ENCODE measurements around the gene ELFN2.

The ELFN2 gene

DNA sequence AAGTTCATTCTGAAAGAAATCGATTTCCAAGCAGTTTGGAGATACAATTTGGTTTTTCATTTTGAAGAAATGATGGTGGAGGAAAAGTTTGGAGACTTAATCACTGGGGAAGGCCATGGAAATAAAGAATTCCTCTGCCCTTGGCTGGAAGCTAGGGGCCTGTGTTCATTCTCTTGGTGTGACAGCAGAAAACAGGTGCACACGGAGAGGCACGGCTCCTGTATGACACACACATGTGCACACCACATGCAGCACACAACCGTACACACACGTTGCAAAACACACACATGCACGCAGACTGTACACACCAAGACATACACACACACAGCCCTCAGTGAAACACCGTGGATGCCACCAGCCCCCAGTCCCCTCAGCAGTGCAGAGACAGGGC is 80.8 kb downstream of the ELFN2 start:
- H3K27me3 Mint-ChIP-seq, result peaks cover 33% of the 10 kb centered on the region
- no peak for DNase-seq (ENCODE audit: low spot score in 2 of 2)
- ATAC-seq (ENCODE audit: low read depth), result no peak

DNA sequence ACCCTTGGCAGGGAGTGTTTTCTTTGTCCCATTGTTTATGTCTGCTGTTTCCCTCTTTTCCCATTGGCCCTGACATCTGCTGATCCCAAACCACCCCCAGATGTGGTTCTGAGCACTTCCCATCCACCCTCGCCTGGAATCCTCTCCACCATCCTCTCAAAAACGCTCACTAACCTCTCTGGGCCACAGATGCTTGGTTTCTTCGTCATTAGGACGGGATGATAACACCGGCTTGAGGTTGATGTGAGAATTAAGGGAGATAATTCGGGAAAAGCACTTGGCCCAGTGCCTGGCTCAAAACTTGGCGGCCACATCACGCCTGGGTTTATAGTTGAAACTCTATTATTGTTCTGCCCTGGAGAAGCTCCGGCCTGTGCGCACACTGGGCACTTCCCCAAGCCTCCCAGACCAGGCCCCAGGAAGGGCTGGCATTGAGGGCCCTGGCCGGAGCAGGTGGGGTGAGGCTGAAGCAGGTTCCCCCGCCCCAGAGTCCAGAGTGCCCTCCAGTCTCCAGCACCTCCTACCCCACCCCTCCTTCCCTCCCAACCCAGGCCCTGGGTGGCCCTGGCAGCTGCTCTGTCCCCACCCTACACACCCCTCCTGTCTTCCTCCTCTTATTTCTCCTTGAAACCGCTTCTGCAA is 81.3 kb downstream of the ELFN2 start:
- no peaks in the 10 kb centered on the region for H3K9me3 Mint-ChIP-seq
- no peak overlapping the region for H3K4me3 Mint-ChIP-seq
- peaks cover 4% of the 10 kb centered on the region for H3K4me1 Mint-ChIP-seq
- no peak for ATAC-seq (ENCODE audit: low read depth)
- no peaks in the 10 kb centered on the region for H3K36me3 Mint-ChIP-seq
- H3K27ac Mint-ChIP-seq, result no peak overlapping the region
- no peak for DNase-seq (ENCODE audit: low spot score in 2 of 2)
- H3K27me3 Mint-ChIP-seq, result peaks cover 32% of the 10 kb centered on the region

More for the DNA sequence above, 80.8 kb downstream of the ELFN2 start:
- no peaks in the 10 kb centered on the region for H3K36me3 Mint-ChIP-seq
- H3K4me3 Mint-ChIP-seq, result no peak overlapping the region
- no peaks in the 10 kb centered on the region for H3K9me3 Mint-ChIP-seq
- H3K27ac Mint-ChIP-seq, result no peak overlapping the region
- H3K4me1 Mint-ChIP-seq, result peaks cover 4% of the 10 kb centered on the region

DNA sequence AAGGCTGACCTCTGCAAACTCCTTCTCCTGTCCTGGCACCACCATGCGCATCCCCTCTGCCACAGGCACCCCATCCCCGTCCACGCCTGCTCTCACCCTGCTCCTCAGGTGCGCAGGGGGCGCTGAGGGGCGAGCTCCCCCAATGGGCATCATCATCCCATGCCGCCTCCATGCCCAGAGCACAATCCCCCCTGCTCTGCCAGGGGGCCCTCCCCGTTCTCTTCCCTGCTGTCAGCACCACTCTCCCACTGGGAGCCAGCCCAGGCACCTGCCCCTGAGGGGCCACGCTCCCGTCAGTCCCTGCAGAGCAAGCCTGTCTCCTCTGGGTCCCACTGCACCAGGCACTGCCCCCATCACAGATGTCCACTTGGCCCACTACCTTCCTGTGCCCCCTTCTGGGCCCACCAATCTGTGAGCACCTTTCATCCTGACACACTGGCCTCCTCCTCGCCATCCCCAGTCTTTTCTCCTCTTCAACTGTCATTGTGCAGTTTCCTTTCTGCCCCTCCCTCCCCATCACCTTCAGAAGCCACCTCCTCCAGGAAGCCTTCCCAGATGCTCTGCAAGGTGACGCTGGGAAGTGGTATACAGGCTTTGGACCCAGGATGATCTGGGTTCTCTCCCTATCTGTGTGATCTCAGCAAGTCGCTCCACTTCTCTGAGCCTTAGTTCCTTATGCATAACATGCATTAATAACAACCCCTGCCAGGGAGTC is 82.4 kb downstream of the ELFN2 start:
- no peak for ATAC-seq (ENCODE audit: low read depth)
- H3K27me3 Mint-ChIP-seq, result peaks cover 39% of the 10 kb centered on the region
- no peak for DNase-seq (ENCODE audit: low spot score in 2 of 2)
- H3K27ac Mint-ChIP-seq, result no peak overlapping the region
- no peaks in the 10 kb centered on the region for H3K9me3 Mint-ChIP-seq
- no peaks in the 10 kb centered on the region for H3K36me3 Mint-ChIP-seq
- peaks cover 4% of the 10 kb centered on the region for H3K4me1 Mint-ChIP-seq
- H3K4me3 Mint-ChIP-seq, result no peak overlapping the region

DNA sequence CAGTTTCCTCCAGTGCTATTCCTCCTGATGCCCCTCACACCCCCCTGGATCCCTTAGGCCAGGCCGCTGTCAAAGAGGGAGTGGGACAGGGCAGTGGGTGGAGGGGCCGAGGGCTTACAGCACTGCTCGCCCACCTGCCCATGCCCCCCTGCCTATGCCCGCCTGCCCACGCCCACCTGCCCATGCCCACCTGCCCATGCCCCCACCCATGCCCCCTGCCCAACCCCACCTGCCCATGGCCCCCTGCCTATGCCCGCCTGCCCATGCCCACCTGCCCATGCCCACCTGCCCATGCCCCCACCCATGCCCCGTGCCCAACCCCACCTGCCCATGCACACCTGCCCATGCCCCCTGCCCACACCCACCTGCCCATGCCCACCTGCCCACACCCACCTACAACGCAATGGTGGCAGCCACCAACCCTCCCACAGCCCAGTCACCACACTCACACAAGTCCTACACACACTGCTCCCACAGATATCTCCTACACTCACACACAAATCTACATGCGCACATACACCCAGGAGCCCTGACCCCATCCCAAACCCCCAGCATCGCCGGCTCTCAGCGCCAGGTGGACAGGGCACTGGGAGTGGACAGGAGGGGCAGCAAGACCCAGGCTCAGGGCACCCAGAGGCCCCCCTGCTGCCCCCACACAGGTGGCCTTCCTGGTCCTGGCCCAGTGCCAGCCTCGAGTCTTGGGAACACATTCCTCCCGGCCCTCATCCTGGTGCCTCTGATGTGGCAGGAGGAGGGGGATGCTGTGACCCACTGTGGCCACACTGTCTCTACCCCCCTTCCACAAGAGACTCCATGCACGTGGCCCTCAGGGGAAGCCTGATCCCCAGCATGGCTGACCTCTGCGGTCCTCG is 83.2 kb downstream of the ELFN2 start:
- ATAC-seq (ENCODE audit: low read depth), result no peak

DNA sequence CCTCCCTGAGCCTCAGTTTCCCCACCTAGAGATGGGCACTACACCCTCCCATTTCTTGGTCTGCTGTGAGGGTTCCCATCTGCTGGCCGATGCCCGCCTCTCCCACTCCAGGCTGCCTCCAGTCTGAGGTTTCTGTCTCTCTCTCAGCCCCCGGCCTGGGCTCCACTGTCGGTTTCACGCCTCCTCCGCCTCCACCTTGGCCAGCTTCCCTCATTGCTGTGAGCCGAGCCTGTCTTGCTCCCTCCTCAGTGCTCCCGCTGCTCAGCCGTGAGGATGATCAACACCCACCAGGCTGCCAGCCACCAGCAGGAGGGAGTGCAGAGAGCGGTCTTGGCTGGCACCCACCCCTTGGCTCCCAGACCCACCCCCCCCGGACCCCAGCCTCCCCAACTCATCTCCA is 83.9 kb downstream of the ELFN2 start:
- H3K27me3 Mint-ChIP-seq, result peaks cover 41% of the 10 kb centered on the region
- no peaks in the 10 kb centered on the region for H3K9me3 Mint-ChIP-seq
- DNase-seq (ENCODE audit: low spot score in 2 of 2), result no peak
- H3K4me1 Mint-ChIP-seq, result peaks cover 5% of the 10 kb centered on the region
- H3K36me3 Mint-ChIP-seq, result no peaks in the 10 kb centered on the region
- no peak overlapping the region for H3K4me3 Mint-ChIP-seq
- no peak for ATAC-seq (ENCODE audit: low read depth)
- H3K27ac Mint-ChIP-seq, result peak overlapping the region; percentile 46

More for the DNA sequence above, 83.2 kb downstream of the ELFN2 start:
- Mint-ChIP-seq H3K27ac (no peak overlapping the region), H3K36me3 (no peaks in the 10 kb centered on the region), H3K27me3 (peaks cover 39% of the 10 kb centered on the region), H3K9me3 (no peaks in the 10 kb centered on the region), H3K4me3 (no peak overlapping the region), H3K4me1 (peaks cover 4% of the 10 kb centered on the region)
- no peak for DNase-seq (ENCODE audit: low spot score in 2 of 2)

DNA sequence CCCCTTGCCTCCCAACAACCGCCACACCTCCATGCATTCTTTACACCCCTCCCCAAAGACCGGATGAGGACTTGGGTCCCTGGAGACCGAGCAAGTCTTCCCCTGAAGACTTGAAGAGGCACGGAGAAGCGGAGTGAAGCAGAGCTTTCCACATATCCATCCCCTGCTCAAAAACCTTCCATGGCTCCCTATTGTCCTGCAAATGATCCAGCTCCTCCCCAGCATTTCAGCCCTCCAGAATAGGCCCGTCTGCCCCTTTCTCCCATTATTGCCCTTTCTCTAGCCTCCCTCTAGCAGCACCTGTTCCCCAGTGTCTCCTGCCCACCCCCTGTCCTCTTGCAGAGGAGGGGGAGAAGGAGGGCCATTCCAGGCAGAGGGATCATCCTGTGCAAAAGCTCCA is 85.2 kb downstream of the ELFN2 start:
- no peak overlapping the region for H3K4me3 Mint-ChIP-seq
- no peak for ATAC-seq (ENCODE audit: low read depth)

DNA sequence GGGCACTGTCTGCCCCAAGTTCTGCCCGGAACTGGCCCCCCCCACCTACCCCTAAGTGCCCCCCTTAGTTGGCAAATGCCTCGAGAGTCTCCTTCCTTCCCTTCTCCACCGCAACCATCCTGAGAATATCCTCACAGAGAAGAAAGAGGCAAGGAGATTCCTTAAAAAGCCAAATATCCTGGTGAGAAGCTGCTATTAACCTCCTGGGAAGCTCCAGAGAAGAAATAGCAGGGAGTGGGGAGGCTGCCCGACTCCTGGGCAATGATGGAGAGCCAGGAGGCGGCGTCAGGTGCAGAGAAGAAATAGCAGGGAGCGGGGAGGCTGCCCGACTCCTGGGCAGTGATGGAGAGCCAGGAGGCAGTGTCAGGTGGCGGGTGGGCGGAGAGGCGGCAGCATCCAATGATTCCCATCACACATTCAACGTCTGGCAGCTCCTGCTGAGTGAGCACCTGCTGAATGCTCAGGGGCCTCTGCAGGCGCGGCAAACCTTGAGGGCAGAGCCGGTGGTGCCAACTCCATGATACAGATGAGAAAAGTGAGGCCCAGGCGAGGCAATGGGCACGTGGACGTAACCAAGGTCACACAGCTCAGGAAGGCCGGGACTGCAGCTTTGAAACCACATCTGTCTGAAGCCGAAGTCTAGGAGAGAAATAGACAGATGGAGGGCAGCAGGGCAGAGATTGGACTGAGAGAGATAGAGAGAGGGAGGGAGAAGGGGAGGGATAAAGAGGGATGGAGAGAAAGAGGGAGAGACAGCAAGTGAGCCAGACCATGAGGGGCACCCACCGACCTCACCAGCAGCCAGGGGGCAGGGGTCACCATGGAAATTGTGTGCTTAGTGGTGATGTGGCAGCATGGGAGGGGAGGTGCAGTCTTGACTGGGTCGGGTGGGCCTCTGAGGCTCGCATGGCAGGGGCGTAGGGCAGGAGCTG is 86.7 kb downstream of the ELFN2 start:
- no peak for ATAC-seq (ENCODE audit: low read depth)
- H3K4me3 Mint-ChIP-seq, result no peak overlapping the region
- H3K4me1 Mint-ChIP-seq, result peaks cover 12% of the 10 kb centered on the region

More for the DNA sequence above, 85.2 kb downstream of the ELFN2 start:
- Mint-ChIP-seq H3K36me3 (no peaks in the 10 kb centered on the region), H3K27me3 (peaks cover 41% of the 10 kb centered on the region), H3K4me1 (peaks cover 9% of the 10 kb centered on the region), H3K27ac (no peak overlapping the region), H3K9me3 (no peaks in the 10 kb centered on the region)
- no peak for DNase-seq (ENCODE audit: low spot score in 2 of 2)

DNA sequence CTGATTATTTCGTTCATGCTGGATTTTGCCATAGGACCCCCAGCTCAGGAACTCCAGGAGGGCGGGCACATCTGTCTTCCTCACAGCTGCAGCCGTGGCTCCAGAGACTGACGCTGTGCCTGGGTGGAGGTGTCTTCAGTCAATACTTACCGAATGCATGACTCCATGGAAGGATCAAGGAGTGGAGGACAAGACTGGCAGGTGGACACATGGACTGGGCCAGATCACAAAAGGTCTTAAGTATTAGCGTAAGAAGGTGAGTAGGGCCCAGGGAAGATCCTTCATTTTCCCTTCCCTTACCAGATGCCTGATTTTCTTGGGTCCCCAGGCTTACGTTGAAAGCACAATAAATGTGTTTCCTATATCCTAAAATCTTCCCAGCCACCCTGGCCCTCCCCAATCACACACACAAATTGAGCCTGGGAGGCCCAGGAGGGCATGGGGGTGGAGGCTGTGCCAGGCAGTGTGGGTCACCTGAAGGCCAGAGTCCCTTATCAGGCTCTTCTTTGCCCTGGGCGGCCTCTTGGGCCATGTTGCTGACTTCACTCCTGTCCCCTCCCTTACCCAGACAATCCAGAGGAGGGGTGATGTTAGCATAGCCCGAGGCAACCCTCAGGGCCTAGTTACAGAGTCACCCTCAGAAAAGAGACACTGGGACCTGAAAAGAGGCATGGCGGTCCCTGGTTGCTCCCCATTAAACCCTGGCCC is 88.6 kb downstream of the ELFN2 start:
- no peak overlapping the region for H3K27ac Mint-ChIP-seq
- H3K4me3 Mint-ChIP-seq, result no peak overlapping the region
- ATAC-seq (ENCODE audit: low read depth), result no peak
- peaks cover 39% of the 10 kb centered on the region for H3K27me3 Mint-ChIP-seq
- H3K9me3 Mint-ChIP-seq, result no peaks in the 10 kb centered on the region
- H3K4me1 Mint-ChIP-seq, result peaks cover 15% of the 10 kb centered on the region
- no peaks in the 10 kb centered on the region for H3K36me3 Mint-ChIP-seq
- DNase-seq (ENCODE audit: low spot score in 2 of 2), result no peak

More for the DNA sequence above, 86.7 kb downstream of the ELFN2 start:
- H3K9me3 Mint-ChIP-seq, result no peaks in the 10 kb centered on the region
- H3K36me3 Mint-ChIP-seq, result no peaks in the 10 kb centered on the region
- peaks cover 44% of the 10 kb centered on the region for H3K27me3 Mint-ChIP-seq
- DNase-seq (ENCODE audit: low spot score in 2 of 2), result no peak
- H3K27ac Mint-ChIP-seq, result no peak overlapping the region

DNA sequence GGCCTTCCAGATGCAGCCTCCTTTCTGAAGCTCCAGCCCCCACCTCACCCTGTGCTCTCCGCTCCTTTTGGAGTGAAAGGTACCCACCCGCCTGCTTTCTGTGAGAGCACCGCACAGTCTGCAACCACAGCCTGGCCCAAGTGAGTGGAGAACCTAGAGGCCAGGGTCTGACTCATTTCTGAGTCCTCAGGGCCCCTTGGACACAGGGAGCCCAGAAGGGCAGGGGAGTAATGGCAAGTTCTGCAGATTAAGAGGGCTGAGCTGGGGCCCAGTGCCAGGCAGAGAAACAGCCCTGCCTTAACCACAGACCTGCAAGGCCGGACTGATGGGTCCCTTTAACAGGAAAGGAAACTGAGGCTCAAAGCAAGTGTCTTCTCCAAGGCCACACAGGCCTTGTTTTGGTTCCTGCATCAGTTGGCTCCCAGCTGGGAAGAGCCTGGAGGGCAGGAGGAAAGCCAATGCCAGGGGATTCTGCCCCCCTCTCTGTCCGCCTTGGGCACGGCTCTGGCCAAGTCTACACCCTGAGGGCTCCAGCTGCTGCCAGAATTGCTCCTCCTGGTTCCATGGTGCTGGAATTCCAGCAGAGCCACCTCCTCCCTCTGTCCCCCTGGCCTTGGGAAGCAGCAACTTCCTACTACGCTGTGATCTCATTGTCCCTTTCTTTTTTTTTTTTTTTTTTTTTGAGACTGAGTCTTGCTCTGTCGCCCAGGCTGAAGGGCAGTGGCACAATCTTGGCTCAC is 89.9 kb downstream of the ELFN2 start:
- ATAC-seq (ENCODE audit: low read depth) (no peak), DNase-seq (ENCODE audit: low spot score in 2 of 2) (no peak)
- Mint-ChIP-seq H3K4me3 (no peak overlapping the region), H3K27me3 (peaks cover 41% of the 10 kb centered on the region), H3K9me3 (no peaks in the 10 kb centered on the region), H3K27ac (no peak overlapping the region), H3K36me3 (no peaks in the 10 kb centered on the region), H3K4me1 (peaks cover 15% of the 10 kb centered on the region)

DNA sequence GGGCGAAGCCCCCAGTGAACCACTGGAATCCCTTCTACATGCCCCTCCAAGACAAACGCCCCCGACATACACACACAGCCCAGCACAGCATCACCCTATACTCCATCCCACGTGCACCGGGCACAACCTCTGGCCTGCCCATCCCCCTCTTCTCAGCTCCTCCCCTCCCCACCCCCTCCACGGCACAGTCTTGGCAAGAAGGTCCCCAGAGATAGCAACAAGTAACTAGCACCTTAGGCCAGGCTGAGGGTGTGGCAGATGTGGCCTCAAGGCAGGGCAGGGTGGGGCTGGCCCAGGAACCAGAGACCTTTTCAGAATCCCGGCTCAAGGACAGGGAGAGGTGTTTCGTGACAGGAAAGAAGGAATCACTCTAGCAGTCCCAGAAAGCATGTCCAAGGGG is 90.7 kb downstream of the ELFN2 start:
- H3K9me3 Mint-ChIP-seq, result no peaks in the 10 kb centered on the region
- H3K4me1 Mint-ChIP-seq, result peaks cover 12% of the 10 kb centered on the region
- DNase-seq (ENCODE audit: low spot score in 2 of 2), result no peak
- H3K4me3 Mint-ChIP-seq, result no peak overlapping the region
- H3K27me3 Mint-ChIP-seq, result peaks cover 41% of the 10 kb centered on the region
- ATAC-seq (ENCODE audit: low read depth), result no peak
- H3K27ac Mint-ChIP-seq, result no peak overlapping the region
- no peaks in the 10 kb centered on the region for H3K36me3 Mint-ChIP-seq

DNA sequence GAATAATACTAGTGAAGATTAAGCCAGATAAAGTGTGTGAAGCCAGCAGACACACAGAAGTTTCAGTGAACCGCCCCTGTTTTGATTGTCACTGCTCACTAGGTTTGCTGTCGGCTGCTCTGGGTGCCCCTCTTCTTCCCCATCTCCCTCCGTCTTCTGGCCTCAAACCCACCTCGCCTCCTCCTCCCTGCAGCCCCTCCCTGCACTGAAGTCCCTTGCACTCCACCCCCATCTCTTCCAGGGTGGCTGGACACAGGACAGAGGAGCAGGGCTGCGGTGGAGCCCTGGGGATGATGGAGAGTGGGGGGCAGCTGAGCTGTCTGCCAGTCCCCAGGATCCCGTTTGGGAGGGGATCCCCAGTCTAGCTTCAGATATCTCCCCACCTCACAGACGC is 91.5 kb downstream of the ELFN2 start:
- Mint-ChIP-seq H3K27ac (no peak overlapping the region), H3K36me3 (no peaks in the 10 kb centered on the region)

DNA sequence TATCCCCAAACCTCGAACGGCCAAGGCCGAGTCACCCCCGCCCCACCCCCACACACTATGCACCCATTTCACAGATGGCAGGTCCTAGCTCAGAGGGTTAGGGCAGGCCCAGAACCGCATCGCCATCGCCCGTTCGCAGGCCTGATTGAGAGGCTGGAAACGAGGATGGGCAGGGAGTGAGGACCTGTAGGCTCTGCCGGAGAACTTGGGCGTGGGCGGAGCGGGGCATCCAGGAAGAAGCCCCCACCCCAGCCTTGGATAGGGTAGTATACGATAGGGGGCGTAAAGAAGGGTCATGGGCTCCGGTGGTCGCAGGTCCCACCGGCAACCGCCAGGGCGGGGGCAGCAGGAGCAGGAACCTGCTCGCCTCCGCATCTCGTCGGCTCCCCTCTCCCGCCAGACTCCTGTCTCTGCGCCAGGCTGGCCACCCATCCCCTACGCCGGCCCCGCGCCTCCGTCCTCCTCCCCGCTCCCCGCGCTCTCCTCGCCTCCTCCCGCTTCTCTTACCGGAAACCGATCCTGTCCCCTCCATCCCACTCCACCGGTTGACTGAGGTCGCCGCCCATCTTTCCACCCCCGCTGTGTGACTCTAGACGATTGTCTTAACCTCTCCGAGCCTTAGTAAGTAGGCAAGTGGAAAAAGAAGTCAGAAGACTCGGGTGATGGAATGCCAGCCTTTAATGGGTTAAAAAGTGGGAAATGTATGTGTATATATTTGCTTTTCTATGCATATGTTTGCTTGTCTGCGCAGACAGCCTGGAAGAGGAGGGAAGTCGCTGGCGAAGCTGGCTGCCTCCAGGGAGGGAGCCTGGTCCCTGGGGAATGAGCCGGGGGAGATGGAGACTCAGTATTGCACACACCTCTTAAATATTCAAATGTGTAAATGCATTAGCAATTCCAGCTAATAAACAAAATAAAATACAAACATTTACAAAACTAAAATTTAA is 92.1 kb downstream of the ELFN2 start:
- Mint-ChIP-seq H3K27me3 (peaks cover 32% of the 10 kb centered on the region), H3K27ac (no peak overlapping the region)

More for the DNA sequence above, 91.5 kb downstream of the ELFN2 start:
- ATAC-seq (ENCODE audit: low read depth), result no peak
- Mint-ChIP-seq H3K4me1 (peaks cover 12% of the 10 kb centered on the region), H3K27me3 (peaks cover 37% of the 10 kb centered on the region), H3K4me3 (no peak overlapping the region), H3K9me3 (no peaks in the 10 kb centered on the region)
- no peak for DNase-seq (ENCODE audit: low spot score in 2 of 2)

More for the DNA sequence above, 92.1 kb downstream of the ELFN2 start:
- peak; percentile 26 for ATAC-seq (ENCODE audit: low read depth)
- Mint-ChIP-seq H3K36me3 (no peaks in the 10 kb centered on the region), H3K4me3 (peak overlapping the region; percentile 27), H3K4me1 (peaks cover 12% of the 10 kb centered on the region), H3K9me3 (no peaks in the 10 kb centered on the region)
- DNase-seq (ENCODE audit: low spot score in 2 of 2), result no peak

All from memory B cell (primary cell).